ENCODE results near the gene ADGRD1. TPM values are rescaled to one million over a fixed set of nuclear protein-coding genes. Genes with fewer than 3 reads are reported as not detected.
"Not testable (repeated sequence)": the region's sequence is repeated elsewhere in the genome, so short reads cannot be mapped to it uniquely, and the experiment has no call there.

ADGRD1 gene
- total RNA-seq, 2 experiments from 2014 or later: 0.27 to 0.65 TPM

DNA sequence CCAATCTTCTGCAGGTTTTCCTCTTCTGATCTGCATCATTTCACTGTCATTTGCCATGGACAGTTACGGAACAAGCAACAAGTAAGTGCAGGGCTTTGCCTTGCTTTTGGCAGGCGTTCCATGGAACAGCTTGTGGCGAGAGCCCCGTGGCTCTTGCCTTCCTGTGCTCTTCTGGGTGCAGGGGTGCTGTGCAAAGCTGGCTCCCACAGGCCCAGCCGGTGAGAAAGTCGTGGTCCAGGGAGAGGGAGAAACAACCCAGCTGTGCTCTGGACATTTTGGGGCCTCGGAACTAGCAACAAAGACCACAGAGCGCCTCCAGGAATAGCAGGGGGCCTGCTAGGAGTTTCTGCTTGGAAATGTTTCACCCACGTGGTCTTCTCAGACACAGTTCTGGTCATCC, 164.7 kb downstream of the ADGRD1 start:
- Mint-ChIP-seq H3K27me3 (no peaks in the 10 kb centered on the region), H3K36me3 (ENCODE audit: low read depth) (no peaks in the 10 kb centered on the region), H3K4me1 (ENCODE audit: low read depth) (no peaks in the 10 kb centered on the region), H3K27ac (no peak overlapping the region), H3K9me3 (no peaks in the 10 kb centered on the region), H3K4me3 (no peak overlapping the region)
- ChIA-PET CTCF (interaction anchor here (6.8 to 8.1 kb wide), 2 partner anchors 14 kb away, joined by 49 to 68 read pairs; no protein-coding TSS in a partner anchor), POLR2A (no interaction called here)
- no peak for TF ChIP-seq CTCF (IDR thresholded peaks at IDR 0.05)
- DNase-seq (no peak), ATAC-seq (no peak)
- intact Hi-C loops (cut with micrococcal nuclease): no loop called here

- intact Hi-C loops (cut with micrococcal nuclease); ATAC-seq; H3K4me1 Mint-ChIP-seq (ENCODE audit: low read depth); H3K36me3 Mint-ChIP-seq (ENCODE audit: low read depth); POLR2A ChIA-PET; H3K27me3 Mint-ChIP-seq; H3K4me3 Mint-ChIP-seq; H3K9me3 Mint-ChIP-seq; H3K27ac Mint-ChIP-seq; DNase-seq: not testable (repeated sequence)
- CTCF ChIA-PET: interaction anchor here (8.1 kb wide), 1 partner anchor 15 kb away, joined by 68 read pairs; no protein-coding TSS in a partner anchor
These were observed 165.6 kb downstream of the ADGRD1 start for GRCh38 chr12:131119345-131119744.

- Mint-ChIP-seq H3K27ac (no peak overlapping the region), H3K27me3 (no peaks in the 10 kb centered on the region), H3K36me3 (ENCODE audit: low read depth) (no peaks in the 10 kb centered on the region), H3K9me3 (no peaks in the 10 kb centered on the region), H3K4me3 (no peak overlapping the region), H3K4me1 (ENCODE audit: low read depth) (no peaks in the 10 kb centered on the region)
- intact Hi-C loops (cut with micrococcal nuclease): no loop called here
- ChIA-PET POLR2A (no interaction called here), CTCF (interaction anchor here (8.1 kb wide), 1 partner anchor 16 kb away, joined by 68 read pairs; no protein-coding TSS in a partner anchor)
- TF ChIP-seq CTCF (IDR thresholded peaks at IDR 0.05): no peak
- ATAC-seq (no peak), DNase-seq (no peak)
These were observed 166.2 kb downstream of the ADGRD1 start for GRCh38 chr12:131119936-131120335.

DNA sequence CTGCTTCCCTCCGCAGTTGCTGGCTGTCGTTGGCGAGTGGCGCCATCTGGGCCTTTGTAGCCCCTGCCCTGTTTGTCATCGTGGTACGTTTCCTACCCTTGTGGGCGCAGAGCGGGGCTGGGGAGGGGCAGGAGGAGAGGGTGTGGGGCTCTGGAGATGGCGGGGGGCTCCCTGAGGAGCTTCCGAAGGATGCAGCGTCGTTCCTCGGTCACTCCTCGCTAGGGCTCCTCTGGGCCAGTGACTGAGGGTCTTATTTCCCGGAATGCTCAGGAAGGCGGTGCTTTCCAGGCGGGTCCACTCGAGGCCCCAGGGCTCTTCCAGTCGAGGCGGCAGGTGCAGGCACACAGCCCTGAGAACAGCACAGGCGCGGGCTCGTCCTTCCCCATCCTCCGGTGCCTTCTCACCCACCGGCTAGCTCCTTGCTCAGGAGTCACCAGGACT, 167.1 kb downstream of the ADGRD1 start:
- Mint-ChIP-seq H3K9me3 (no peaks in the 10 kb centered on the region), H3K4me1 (ENCODE audit: low read depth) (no peaks in the 10 kb centered on the region), H3K36me3 (ENCODE audit: low read depth) (no peaks in the 10 kb centered on the region), H3K4me3 (no peak overlapping the region), H3K27ac (no peak overlapping the region), H3K27me3 (no peaks in the 10 kb centered on the region)
- ATAC-seq: no peak
- intact Hi-C loops (cut with micrococcal nuclease): no loop called here
- no peak for TF ChIP-seq CTCF (IDR thresholded peaks at IDR 0.05)
- DNase-seq: no peak
- CTCF ChIA-PET: no interaction called here
- POLR2A ChIA-PET: no interaction called here

GRCh38 chr12:131121705-131122405, 168.1 kb downstream of the ADGRD1 start:
- no peaks in the 10 kb centered on the region for H3K4me1 Mint-ChIP-seq (ENCODE audit: low read depth)
- no peak for TF ChIP-seq CTCF (IDR thresholded peaks at IDR 0.05)
- ATAC-seq (no peak), DNase-seq (no peak)
- intact Hi-C loops (cut with micrococcal nuclease): no loop called here
- H3K4me3 Mint-ChIP-seq: no peak overlapping the region
- no peaks in the 10 kb centered on the region for H3K9me3 Mint-ChIP-seq
- ChIA-PET POLR2A (no interaction called here), CTCF (no interaction called here)
- no peaks in the 10 kb centered on the region for H3K27me3 Mint-ChIP-seq
- H3K36me3 Mint-ChIP-seq (ENCODE audit: low read depth): no peaks in the 10 kb centered on the region
- no peak overlapping the region for H3K27ac Mint-ChIP-seq
